T47D (cell line): ENCODE data around the gene KATNBL1.
"Not testable (repeated sequence)": the region's sequence is repeated elsewhere in the genome, so short reads cannot be mapped to it uniquely, and the experiment has no call there.

Experiments
- DNase-seq, 2 experiments: peaks; one replicate each; pipeline versions ENCODE4 v3.0.0 to v3.0.0-alpha.2; 2011 to 2012; ENCODE audit warnings: low read depth in 1 of 2, low spot score in 1 of 2
- JUND ChIP-seq: IDR thresholded peaks from 2 replicates; pipeline ENCODE4 v1.6.1; 2012; ENCODE audit warnings: low read depth
- in situ Hi-C: cut with HindIII; loops from 2 replicates; pipeline ENCODE4 v1.10.0; 2016; ENCODE audit warnings: low sequenced_read_pairs, low pct_unique_long_range_greater_than_20kb

The KATNBL1 gene

GRCh38 chr15:34233614-34234013 lies 23.7 kb upstream of the KATNBL1 start:
- no peak for TF ChIP-seq JUND
- in situ Hi-C loops, result no loop called here
- no peak for DNase-seq

DNA sequence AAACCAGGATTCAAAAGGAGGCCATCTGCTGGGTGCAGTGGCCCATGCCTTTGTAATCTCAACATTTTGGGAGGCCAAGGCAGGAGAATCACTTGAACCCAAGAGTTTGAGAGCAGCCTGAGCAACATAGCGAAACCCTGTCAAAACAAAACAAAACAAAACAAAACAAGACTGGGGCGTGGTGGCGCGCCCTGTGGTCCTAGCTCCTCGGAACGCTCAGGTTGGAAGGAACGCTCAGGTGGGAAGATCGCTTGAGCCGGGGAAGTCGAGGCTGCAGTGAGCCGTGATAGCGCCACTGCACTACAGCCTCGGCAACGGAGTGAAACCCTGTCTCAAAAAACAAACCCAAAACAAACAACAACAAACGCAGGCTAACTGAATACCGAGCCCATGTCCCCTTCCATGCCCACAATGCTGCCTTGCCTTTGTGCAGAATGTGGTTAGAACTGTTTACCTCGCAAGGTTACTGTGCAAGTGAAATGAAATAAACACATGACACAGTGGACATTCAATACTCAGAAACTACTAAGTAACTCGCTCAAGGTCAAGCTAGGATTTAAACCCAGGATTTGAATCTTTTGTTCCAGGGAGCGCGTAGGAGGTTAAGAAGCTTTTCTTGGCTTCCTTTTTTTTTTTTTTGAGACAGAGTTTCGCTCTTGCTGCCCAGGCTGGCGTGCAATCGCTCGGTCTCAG lies 14.2 kb upstream of the KATNBL1 start:
- in situ Hi-C loops, result no loop called here
- TF ChIP-seq JUND, result no peak
- no peak for DNase-seq

- no peak for DNase-seq
- in situ Hi-C loops, result no loop called here
- TF ChIP-seq JUND, result no peak
These were observed 7.8 kb upstream of the KATNBL1 start for GRCh38 chr15:34217587-34218225.

DNA sequence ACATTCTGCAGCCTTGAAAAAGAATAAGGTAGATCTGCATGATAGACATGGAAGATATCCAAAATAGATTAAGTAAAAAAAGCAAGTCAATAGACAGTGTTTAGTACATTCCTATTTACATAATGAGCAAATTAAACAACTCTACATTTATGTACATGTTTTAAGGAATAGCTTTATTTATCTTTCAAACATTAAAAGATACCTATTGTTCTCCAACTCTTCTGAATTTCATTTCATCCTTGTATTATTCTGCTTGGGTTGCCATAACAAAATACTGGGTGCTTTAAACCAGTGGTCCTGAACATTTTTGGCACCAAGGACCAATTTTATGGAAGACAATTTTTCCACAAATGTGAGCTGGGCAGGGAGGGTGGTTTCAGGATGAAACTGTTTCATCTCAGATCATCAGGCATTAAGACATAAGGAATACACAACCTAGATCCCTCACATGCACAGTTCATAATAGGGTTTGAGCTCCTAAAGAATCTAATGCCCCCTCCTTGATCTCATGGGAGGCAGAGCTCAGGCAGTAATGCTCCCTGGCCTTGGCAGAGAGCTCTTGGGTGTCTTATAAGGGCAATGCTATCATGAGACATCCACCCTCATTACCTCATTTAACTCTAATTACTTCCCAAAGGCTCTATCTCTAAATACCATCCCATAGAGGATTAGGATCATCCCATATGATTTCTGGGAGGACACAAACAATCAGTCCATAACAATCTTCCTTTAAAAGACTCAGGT lies 6.8 kb upstream of the KATNBL1 start:
- DNase-seq, result no peak
- in situ Hi-C loops, result no loop called here
- no peak for TF ChIP-seq JUND

- no peak for TF ChIP-seq JUND
- in situ Hi-C loops, result no loop called here
- DNase-seq, result no peak
These were observed 4.2 kb upstream of the KATNBL1 start for GRCh38 chr15:34214135-34214534.

DNA sequence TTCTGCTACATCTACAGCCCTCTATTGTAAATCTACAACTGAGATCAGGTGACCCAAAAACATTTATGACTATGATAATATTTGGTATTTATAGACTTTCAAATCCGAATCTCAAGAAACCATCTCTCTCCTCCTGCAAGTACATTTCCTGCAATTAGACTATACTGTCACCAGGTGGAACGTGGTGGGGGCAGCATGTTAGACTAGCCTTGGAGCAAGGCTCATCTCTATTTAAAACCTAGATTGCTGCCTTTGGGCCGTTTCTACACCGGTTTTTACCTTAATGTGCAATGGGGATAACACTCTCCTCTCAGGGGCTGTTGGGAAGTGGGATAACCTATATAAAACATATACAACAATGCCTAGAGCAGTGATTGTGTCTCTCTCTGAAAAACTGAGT lies 3.8 kb upstream of the KATNBL1 start:
- no peak for TF ChIP-seq JUND
- no peak for DNase-seq
- in situ Hi-C loops, result no loop called here

DNA sequence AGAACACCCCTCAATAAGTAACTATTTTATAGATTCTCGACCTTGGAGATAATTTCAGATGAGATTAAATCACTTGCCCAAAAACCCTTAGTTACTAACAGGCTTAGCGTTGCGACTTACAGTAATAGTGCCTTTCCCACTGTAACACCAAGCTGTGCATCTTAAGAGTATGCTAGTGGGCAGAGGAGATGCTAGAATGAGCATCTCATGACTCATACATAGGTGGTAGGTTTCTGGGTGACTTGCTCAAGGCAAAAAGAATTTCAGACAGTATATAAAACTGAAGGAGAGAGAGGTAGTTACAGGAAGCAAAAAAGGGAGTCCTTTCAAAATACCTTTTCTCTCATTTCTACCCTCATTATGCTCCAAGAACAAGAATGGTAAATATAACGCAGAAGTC lies 3.9 kb downstream of the KATNBL1 start:
- in situ Hi-C loops, result no loop called here
- TF ChIP-seq JUND, result no peak
- DNase-seq, result no peak

- no peak for DNase-seq
- no peak for TF ChIP-seq JUND
- in situ Hi-C loops, result no loop called here
These were observed 6.0 kb downstream of the KATNBL1 start for GRCh38 chr15:34203936-34204335.

DNA sequence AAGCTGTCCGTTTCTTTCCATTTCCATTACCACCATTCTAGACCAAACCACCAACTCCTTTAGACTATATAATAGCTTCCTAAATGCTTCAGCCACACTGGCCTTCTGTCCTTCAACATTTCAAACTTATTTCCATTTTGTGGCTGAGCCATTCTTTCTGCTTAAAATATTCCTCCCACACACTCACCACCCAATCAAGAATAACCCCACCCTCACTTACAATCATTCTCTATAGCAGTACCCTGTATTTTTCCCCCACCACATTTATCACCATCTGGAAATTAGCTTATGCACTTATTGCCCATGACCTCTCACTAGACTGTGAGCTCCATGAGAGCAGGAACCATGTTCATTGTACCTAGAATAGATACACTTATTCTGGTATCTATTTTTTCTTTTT lies 6.6 kb downstream of the KATNBL1 start:
- in situ Hi-C loops, result no loop called here
- TF ChIP-seq JUND, result no peak
- DNase-seq, result no peak

DNA sequence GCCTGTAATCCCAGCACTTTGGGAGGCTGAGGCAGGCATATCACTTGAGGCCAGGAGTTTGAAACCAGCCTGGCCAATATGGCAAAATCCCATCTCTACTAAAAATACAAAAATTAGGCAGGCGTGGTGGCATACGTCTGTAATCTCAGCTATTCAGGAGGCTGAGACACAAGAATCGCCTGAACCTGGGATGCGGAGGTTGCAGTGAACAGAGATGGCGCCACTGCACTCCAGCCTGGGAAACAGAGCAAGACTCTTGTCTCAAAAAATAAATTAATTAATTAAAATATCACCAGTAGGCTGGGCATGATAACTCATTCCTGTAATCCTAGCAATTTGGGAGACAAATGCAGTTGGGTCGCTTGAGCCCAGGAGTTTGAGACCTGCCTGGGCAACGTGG lies 16.6 kb downstream of the KATNBL1 start:
- in situ Hi-C loops, DNase-seq: not testable (repeated sequence)

GRCh38 chr15:34188711-34189110 lies 21.2 kb downstream of the KATNBL1 start:
- in situ Hi-C loops, result no loop called here
- no peak for DNase-seq

GRCh38 chr15:34185666-34186065 lies 24.2 kb downstream of the KATNBL1 start:
- no peak for TF ChIP-seq JUND
- no peak for DNase-seq
- in situ Hi-C loops, result no loop called here

More at GRCh38 chr15:34188711-34189110, 21.2 kb downstream of the KATNBL1 start:
- TF ChIP-seq JUND, result no peak

DNA sequence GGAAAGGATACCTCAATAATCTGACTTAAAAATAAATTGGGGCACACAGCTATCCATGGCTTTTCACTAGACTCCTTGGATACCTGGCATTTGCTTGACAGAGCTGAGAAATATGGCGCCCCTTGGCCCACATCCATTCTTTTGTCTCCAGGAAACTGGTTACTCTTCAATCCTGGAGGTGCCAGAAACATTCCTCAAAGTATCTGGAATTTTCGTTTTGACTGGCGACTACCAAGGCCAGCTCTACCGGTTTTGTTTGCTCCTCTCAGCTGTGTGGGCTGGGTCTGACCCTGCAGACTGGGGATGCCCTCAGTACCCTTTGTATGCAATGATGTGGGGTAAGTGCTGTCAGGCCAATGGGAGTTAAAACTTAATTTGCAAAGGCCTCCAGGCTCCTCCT lies 27.0 kb downstream of the KATNBL1 start:
- DNase-seq, result peak; percentile 20 to 94
- in situ Hi-C loops, result no loop called here
- TF ChIP-seq JUND, result no peak
